Glutamatergic neuron (in vitro differentiated cells): Measurements from ENCODE around the gene ANTXR2. TPM values are rescaled to one million over a fixed set of nuclear protein-coding genes. Genes with fewer than 3 reads are reported as not detected.

Experiments
- DNase-seq: peaks from one replicate; pipeline ENCODE4 v3.0.0; 2022
- H3K27ac Mint-ChIP-seq: one replicate; pipeline ENCODE4 v1.8.0; 2020; ENCODE audit warnings: mild to moderate bottlenecking, mixed read lengths, inconsistent platforms; ENCODE audit not compliant: unreplicated experiment
- H3K27me3 Mint-ChIP-seq: one replicate; pipeline ENCODE4 v1.8.0; 2020; ENCODE audit warnings: mild to moderate bottlenecking, moderate library complexity, mixed read lengths, inconsistent platforms; ENCODE audit not compliant: unreplicated experiment
- H3K36me3 Mint-ChIP-seq: one replicate; pipeline ENCODE4 v1.8.0; 2020; ENCODE audit warnings: mild to moderate bottlenecking, mixed read lengths, inconsistent platforms; ENCODE audit not compliant: unreplicated experiment
- H3K4me1 Mint-ChIP-seq: one replicate; pipeline ENCODE4 v1.8.0; 2020; ENCODE audit warnings: mild to moderate bottlenecking, low read depth, mixed read lengths, inconsistent platforms; ENCODE audit not compliant: unreplicated experiment
- H3K4me3 Mint-ChIP-seq: one replicate; pipeline ENCODE4 v1.8.0; 2020; ENCODE audit warnings: mild to moderate bottlenecking, mixed read lengths, inconsistent platforms; ENCODE audit not compliant: unreplicated experiment
- H3K9me3 Mint-ChIP-seq: one replicate; pipeline ENCODE4 v1.8.0; 2020; ENCODE audit warnings: mild to moderate bottlenecking, moderate library complexity, mixed read lengths, inconsistent platforms; ENCODE audit not compliant: unreplicated experiment
- CTCF ChIP-seq: fragments of 200-600 bp; sonication (generic); IDR thresholded peaks from one replicate; pipeline ENCODE4 v1.5.0; 2021; ENCODE audit not compliant: partially characterized antibody, unreplicated experiment
- total RNA-seq: library from RNA; stranded (reverse); fragmentation: NEBNext Ultra II Directional; extraction: Animal tissue kit (Norgen Biotek cat#: 25700); gene quantifications from one replicate; pipeline ENCODE4 v1.2.1, GENCODE V29; 2021; ENCODE audit not compliant: unreplicated experiment

ANTXR2 gene
- total RNA-seq, 1 donor from 2014 or later: 47.8 TPM

DNA sequence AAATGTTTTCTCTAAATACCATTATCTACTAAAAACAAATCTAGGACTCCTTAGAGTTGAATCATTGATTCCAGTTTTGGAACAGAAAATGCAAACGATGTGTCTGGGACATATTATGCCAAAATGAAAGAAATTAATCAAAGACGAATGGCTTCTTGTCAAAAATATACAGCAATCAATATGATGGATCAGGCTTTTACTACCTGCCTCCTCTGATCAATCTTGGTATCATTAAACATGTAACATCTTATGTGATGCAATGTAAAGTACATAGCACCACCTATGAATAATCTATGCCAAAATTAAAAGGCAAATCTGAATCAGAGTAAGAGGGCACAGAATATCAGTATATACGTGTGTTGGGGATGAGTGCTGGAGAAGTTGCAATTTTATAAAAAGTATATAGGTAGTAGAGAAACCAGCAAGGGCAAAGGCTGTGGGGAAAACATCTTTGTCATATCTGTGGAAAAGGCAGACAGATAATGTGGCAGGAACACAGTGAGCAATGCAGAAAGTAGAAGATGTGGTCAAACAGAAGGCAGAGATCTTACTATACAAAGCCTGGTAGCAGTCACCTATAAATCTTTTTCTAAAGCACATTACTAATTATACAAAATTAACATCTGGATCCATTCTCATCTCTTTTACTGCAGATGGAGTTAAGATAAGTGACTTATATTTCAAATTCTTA is 152.7 kb downstream of the ANTXR2 start:
- no peaks in the 10 kb centered on the region for H3K9me3 Mint-ChIP-seq
- no peak for TF ChIP-seq CTCF
- no peak overlapping the region for H3K27ac Mint-ChIP-seq
- no peaks in the 10 kb centered on the region for H3K36me3 Mint-ChIP-seq
- H3K27me3 Mint-ChIP-seq: no peaks in the 10 kb centered on the region
- no peaks in the 10 kb centered on the region for H3K4me1 Mint-ChIP-seq
- DNase-seq: no peak
- H3K4me3 Mint-ChIP-seq: no peak overlapping the region

DNA sequence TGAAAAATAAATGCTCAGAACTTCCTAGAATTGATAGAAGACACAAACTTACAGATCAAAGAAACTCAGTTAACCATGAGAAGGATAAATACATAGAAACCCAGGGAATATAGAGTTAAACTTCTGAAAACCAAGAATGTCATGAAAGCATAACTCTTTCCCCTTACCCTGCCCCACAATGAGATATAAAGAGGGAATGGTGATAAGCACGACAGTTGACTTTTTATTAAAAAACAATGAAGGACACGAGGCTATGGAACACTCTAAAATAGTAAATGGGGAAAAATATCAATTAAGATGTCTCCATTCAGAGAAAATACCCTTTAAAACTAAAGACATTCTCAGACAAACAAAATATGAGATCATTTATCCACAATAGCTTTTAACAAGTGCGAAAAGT is 154.7 kb downstream of the ANTXR2 start:
- Mint-ChIP-seq H3K36me3 (no peaks in the 10 kb centered on the region), H3K4me3 (no peak overlapping the region), H3K4me1 (no peaks in the 10 kb centered on the region), H3K27me3 (no peaks in the 10 kb centered on the region), H3K27ac (no peak overlapping the region), H3K9me3 (no peaks in the 10 kb centered on the region)
- no peak for DNase-seq
- no peak for TF ChIP-seq CTCF

GRCh38 chr4:79917246-79917645 is 155.8 kb downstream of the ANTXR2 start:
- peak; percentile 66 for TF ChIP-seq CTCF
- no peaks in the 10 kb centered on the region for H3K27me3 Mint-ChIP-seq
- no peaks in the 10 kb centered on the region for H3K9me3 Mint-ChIP-seq
- no peaks in the 10 kb centered on the region for H3K36me3 Mint-ChIP-seq
- peak; percentile 45 for DNase-seq
- H3K27ac Mint-ChIP-seq: no peak overlapping the region
- no peak overlapping the region for H3K4me3 Mint-ChIP-seq
- H3K4me1 Mint-ChIP-seq: no peaks in the 10 kb centered on the region

DNA sequence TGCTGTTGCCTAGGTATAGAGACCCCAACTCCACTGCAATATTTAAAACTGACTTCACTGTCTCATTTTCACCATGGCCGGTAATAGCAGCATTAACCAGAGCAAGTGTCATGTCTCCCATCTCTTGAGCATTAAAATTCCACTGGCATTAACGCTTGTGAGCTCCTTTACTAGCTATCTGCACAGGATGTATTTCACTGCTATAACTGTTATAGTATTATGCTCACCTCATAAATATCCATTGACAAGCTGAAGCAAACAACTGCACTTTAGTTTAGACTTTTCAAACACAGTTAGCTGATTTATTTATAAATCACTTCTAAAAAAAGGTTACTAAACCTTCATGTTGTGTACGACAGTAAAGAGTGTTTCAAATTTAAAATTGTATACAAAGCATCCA is 157.8 kb downstream of the ANTXR2 start:
- H3K9me3 Mint-ChIP-seq: no peaks in the 10 kb centered on the region

GRCh38 chr4:79913581-79913980 is 159.4 kb downstream of the ANTXR2 start:
- Mint-ChIP-seq H3K27ac (no peak overlapping the region), H3K9me3 (no peaks in the 10 kb centered on the region), H3K36me3 (no peaks in the 10 kb centered on the region), H3K4me3 (no peak overlapping the region), H3K27me3 (no peaks in the 10 kb centered on the region), H3K4me1 (no peaks in the 10 kb centered on the region)
- DNase-seq: no peak
- no peak for TF ChIP-seq CTCF

More for the DNA sequence above, 157.8 kb downstream of the ANTXR2 start:
- Mint-ChIP-seq H3K4me3 (no peak overlapping the region), H3K27me3 (no peaks in the 10 kb centered on the region), H3K27ac (no peak overlapping the region), H3K4me1 (no peaks in the 10 kb centered on the region), H3K36me3 (no peaks in the 10 kb centered on the region)
- TF ChIP-seq CTCF: no peak
- DNase-seq: no peak
